Thyroid gland (tissue), 4 donors: ENCODE measurements around the gene ATG13. TPM values are rescaled to one million over a fixed set of nuclear protein-coding genes. Genes with fewer than 3 reads are reported as not detected.

ENCODE experiments used
- DNase-seq, 2 donors: peaks; one replicate each; pipeline ENCODE4 v3.0.0-alpha.2; 2019
- H3K27ac ChIP-seq, 3 donors: fragments of 200-600 bp; sonication (generic); 1 replicate in 2 of 3; 2 replicates in 1 of 3; pipeline ENCODE4 v1.5.1; 2016 to 2019; ENCODE audit warnings: mild to moderate bottlenecking in 1 of 3, moderate library complexity in 1 of 3
- H3K27me3 ChIP-seq: fragments of 200-600 bp; sonication (generic); one replicate; pipeline ENCODE4 v1.5.1; 2019
- H3K36me3 ChIP-seq, 2 donors: fragments of 200-600 bp; sonication (generic); one replicate each; pipeline ENCODE4 v1.5.1; 2016 to 2019
- H3K4me1 ChIP-seq, 2 donors: fragments of 200-600 bp; sonication (generic); one replicate each; pipeline ENCODE4 v1.5.1; 2017 to 2019
- H3K4me3 ChIP-seq, 3 donors: fragments of 200-600 bp; sonication (generic); replicated peaks in 1 of 3; 1 replicate in 2 of 3; 2 replicates in 1 of 3; pipeline ENCODE4 v1.5.1; 2016; ENCODE audit warnings: mild to moderate bottlenecking in 1 of 3
- H3K9me3 ChIP-seq: fragments of 200-600 bp; sonication (generic); one replicate; pipeline ENCODE4 v1.5.1; 2017
- CTCF ChIP-seq, 6 experiments: fragments of 200-600 bp in 3 of 6; fragments of 450-650 bp in 3 of 6; sonication (generic) in 3 of 6; IDR thresholded peaks; one replicate each; pipeline ENCODE4 v1.5.1; 2016 to 2019; ENCODE audit warnings: antibody characterized with exemption in 6 of 6, mild to moderate bottlenecking in 2 of 6, inconsistent platforms in 1 of 6, moderate library complexity in 1 of 6
- POLR2A ChIP-seq, 2 donors: fragments of 450-650 bp; IDR thresholded peaks; one replicate each; pipeline ENCODE4 v1.6.1; 2017; ENCODE audit warnings: antibody characterized with exemption in 2 of 2, mild to moderate bottlenecking in 2 of 2, moderate library complexity in 1 of 2
- WGBS, 2 donors: methylation state at CpG; one replicate each; pipeline ENCODE4 v1.1.5; 2017; 5-methylcytosine and 5-hydroxymethylcytosine counted together
- intact Hi-C: fragments of 100-400 bp; cut with DNase I; formaldehyde crosslinking; loops from one replicate; pipeline ENCODE4 v1.15.1; 2023
- total RNA-seq, 4 donors: library from RNA; depleted of rRNA; stranded (reverse); fragments of >200 nt; gene quantifications; one replicate each; pipeline ENCODE4 v1.2.3, GENCODE V29; 2016

The ATG13 gene
- total RNA-seq, 4 donors from 2014 or later = 85.7 to 148 (median 113) TPM

DNA sequence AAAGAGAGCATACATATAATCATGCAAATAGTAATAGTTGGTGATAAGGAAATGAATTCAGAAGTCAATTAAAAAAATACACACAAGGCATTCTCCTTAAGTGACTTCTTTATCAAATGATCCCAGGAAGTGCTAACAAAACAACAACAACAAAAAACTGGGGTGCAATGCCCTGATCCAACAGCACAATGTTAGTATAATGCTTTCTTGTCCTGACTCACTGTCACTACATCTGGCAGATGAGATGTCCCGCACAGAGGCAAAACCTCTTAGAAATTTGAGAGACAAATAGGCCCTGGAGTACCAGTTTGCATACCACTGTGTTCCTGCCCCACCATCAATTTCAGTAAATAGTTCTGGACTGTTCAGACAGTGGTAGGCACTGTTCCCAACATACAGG, 12.6 kb upstream of the ATG13 start:
- H3K9me3 ChIP-seq = no peaks in the 10 kb centered on the region
- H3K27ac ChIP-seq = no peak overlapping the region
- H3K27me3 ChIP-seq = no peaks in the 10 kb centered on the region
- no peaks in the 10 kb centered on the region for H3K4me1 ChIP-seq
- peaks cover 0 to 5% of the 10 kb centered on the region in 2 donors for H3K36me3 ChIP-seq
- no peak for DNase-seq
- 91 to 100% methylated on average over 1 of the region's 1 CpG for WGBS, 2 donors
- TF ChIP-seq POLR2A (IDR thresholded peaks at IDR 0.05) (no peak), CTCF (IDR thresholded peaks at IDR 0.05) (no peak)
- intact Hi-C loops = no loop called here
- no peak overlapping the region for H3K4me3 ChIP-seq

GRCh38 chr11:46607516-46607915, 9.8 kb upstream of the ATG13 start:
- DNase-seq = no peak
- TF ChIP-seq POLR2A (IDR thresholded peaks at IDR 0.05) = no peak
- no peak for TF ChIP-seq CTCF (IDR thresholded peaks at IDR 0.05)
- intact Hi-C loops = no loop called here
- Histone ChIP-seq H3K36me3 (peaks cover 0 to 5% of the 10 kb centered on the region in 2 donors), H3K27ac (no peak overlapping the region), H3K27me3 (no peaks in the 10 kb centered on the region), H3K9me3 (no peaks in the 10 kb centered on the region), H3K4me3 (no peak overlapping the region), H3K4me1 (no peaks in the 10 kb centered on the region)
- 81 to 88% methylated on average over 1 of the region's 1 CpG for WGBS, 2 donors

DNA sequence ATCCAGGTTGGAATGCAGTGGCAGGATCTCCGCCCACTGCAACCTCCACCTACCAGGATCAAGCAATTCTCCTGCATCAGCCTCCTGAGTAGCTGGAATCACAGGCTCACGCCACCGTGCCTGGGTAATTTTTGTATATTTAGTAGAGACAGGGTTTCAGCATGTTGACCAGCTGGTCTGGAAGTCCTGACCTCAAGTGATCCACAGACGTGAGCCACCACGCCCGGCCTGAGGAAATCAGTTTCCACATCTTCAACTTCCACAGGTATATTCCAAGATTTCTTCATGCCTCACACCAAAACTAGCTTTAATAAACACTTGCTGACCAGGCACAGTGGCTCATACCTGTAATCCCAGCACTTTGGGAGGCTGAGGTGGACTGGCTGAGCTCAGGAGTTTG, 8.0 kb upstream of the ATG13 start:
- TF ChIP-seq POLR2A (IDR thresholded peaks at IDR 0.05) = no peak
- no peak for TF ChIP-seq CTCF (IDR thresholded peaks at IDR 0.05)

DNA sequence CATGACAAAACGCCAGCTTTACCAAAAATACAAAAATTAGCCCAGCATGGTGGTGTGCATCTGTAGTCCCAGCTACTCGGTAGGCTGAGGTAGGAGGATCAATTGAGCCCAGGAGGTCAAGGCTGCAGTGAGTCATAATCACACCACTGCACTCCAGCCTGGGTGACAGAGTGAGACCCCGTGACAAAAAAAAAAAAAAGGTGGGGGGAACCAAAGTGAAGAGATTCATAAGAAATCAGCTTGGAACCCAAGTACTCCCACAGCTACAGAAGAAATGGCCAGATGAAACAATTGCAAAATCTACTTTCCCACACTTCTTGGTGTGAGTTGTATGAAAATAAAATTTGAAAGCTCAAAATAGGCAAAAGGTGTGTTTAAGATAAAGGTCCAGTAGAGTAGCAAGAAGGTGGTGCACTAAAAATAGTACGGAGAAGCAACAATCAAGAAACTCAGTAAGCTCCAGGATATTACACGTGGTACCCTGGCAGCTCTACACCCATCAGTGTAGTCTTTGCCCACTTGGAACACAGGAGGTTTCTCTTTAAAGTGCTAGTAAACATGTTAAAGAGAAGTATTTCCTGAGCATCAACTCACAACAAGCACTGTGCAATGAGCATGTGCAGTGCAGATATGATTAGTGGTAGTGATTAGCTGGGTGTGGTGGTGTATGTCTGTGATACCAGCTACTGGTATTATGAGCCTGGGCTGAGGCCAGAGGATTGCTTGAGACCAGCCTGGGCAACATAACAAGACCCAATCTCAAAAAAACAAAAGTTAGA, 5.6 kb upstream of the ATG13 start:
- no peak overlapping the region for H3K4me3 ChIP-seq
- no peak for TF ChIP-seq POLR2A (IDR thresholded peaks at IDR 0.05)
- no peak for TF ChIP-seq CTCF (IDR thresholded peaks at IDR 0.05)
- H3K9me3 ChIP-seq = no peaks in the 10 kb centered on the region
- H3K27me3 ChIP-seq = no peaks in the 10 kb centered on the region
- intact Hi-C loops = loop anchor here (10.0 kb wide), 2 partner anchors 67 to 217 kb away; partner anchors contain the start of gene CHRM4
- H3K36me3 ChIP-seq = no peaks in the 10 kb centered on the region
- peaks cover 0 to 12% of the 10 kb centered on the region in 2 donors for H3K4me1 ChIP-seq
- 76 to 80% methylated on average over 5 of the region's 5 CpGs for WGBS, 2 donors
- H3K27ac ChIP-seq = no peak overlapping the region
- no peak for DNase-seq

More for the DNA sequence above, 8.0 kb upstream of the ATG13 start:
- Histone ChIP-seq H3K27ac (no peak overlapping the region), H3K9me3 (no peaks in the 10 kb centered on the region), H3K4me3 (no peak overlapping the region), H3K36me3 (no peaks in the 10 kb centered on the region), H3K27me3 (no peaks in the 10 kb centered on the region), H3K4me1 (no peaks in the 10 kb centered on the region)
- 95% methylated on average over 6 of the region's 6 CpGs for WGBS, 2 donors
- DNase-seq = no peak
- intact Hi-C loops = no loop called here

GRCh38 chr11:46612326-46612725, 5.0 kb upstream of the ATG13 start:
- no peak for TF ChIP-seq POLR2A (IDR thresholded peaks at IDR 0.05)
- no peak overlapping the region for H3K27ac ChIP-seq
- peaks cover 0 to 12% of the 10 kb centered on the region in 2 donors for H3K4me1 ChIP-seq
- H3K4me3 ChIP-seq = no peak overlapping the region
- no peak for DNase-seq
- WGBS, 2 donors = 91 to 92% methylated on average over 2 of the region's 2 CpGs
- intact Hi-C loops = loop anchor here (10.0 kb wide), 2 partner anchors 68 to 218 kb away; partner anchors contain the start of gene CHRM4
- no peaks in the 10 kb centered on the region for H3K36me3 ChIP-seq
- H3K9me3 ChIP-seq = no peaks in the 10 kb centered on the region
- no peaks in the 10 kb centered on the region for H3K27me3 ChIP-seq
